ENCODE measurements around the gene MEI4.
"Not testable (repeated sequence)": the region's sequence is repeated elsewhere in the genome, so short reads cannot be mapped to it uniquely, and the experiment has no call there.

GRCh38 chr6:77833749-77834148 is 180.9 kb downstream of the MEI4 start:
- TF ChIP-seq CTCF, POLR2A (IDR thresholded peaks at IDR 0.05): not testable (repeated sequence)

Data from thyroid gland (tissue), 4 donors.